ENCODE measurements around the gene SMDT1.
A peak's percentile ranks its signal among the peaks of the same experiment; 100 is the strongest.

SMDT1 gene

GRCh38 chr22:42079319-42080251, at the start of gene SMDT1 (continued):
- TF ChIP-seq ZNF692 (tag by site-specific recombination; IDR thresholded peaks at IDR 0.05), result peak; percentile 90
- no peak for TF ChIP-seq SALL2 (tag by site-specific recombination; IDR thresholded peaks at IDR 0.05; ENCODE audit: borderline replicate concordance)
- TF ChIP-seq ZNF658 (tag by site-specific recombination; IDR thresholded peaks at IDR 0.05), result no peak

DNA sequence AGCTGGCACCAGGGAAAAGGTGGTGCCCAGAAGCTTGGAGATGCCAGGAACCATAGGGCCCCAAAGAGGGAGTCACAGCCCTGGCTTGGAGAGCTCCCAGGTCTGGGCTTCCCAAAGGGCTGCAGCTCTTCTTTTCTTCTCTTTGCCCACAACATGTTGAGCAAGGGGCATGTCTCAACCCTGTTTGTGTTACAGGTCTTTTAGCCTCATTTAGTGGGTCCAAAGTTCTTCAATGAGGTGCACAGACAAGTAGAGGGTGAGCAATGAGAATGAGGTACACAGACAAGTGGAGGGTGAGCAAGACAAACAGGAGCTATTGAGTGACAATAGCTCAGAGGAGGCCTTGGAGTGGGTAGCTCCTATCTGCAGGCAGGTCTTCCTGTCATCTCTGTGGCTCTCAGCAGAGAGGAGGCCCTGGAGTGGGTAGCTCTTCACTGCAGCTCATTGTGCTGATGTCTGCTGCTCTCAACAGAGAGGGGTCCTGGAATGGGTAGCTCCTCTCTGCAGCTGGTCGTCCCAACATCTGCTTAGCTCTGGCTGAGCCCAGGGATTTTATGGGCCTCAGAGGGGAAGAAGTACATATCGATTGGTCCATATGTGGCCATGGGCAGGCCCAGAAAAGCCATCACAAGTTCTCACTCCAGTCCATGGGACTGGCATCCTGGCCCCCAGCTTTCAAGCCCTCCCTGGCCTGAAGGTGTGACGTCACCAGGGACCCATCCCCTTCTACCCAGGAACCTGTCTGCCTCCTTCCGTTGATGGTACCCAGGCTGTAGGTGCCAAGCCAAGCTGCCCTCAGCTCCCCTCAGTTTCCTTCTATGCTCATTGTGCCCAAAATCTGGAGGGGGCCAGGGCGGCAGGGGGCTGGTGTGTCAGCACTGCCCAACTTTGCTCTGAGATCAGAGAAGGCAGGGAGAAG, 46.0 kb upstream of the SMDT1 start:
- ChIA-PET POLR2A (no interaction called here), CTCF (interaction anchor here (1.1 kb wide), 1 partner anchor 17 kb away, joined by 3 read pairs; no protein-coding TSS in a partner anchor)
- no peak for TF ChIP-seq OSR2 (tag by site-specific recombination; IDR thresholded peaks at IDR 0.05)
- TF ChIP-seq GLI4 (tag by site-specific recombination; IDR thresholded peaks at IDR 0.05), result no peak
- TF ChIP-seq ZBTB21 (tag by site-specific recombination; IDR thresholded peaks at IDR 0.05), result no peak
- TF ChIP-seq ZBTB1 (tag by site-specific recombination; IDR thresholded peaks at IDR 0.05), result no peak
- peak; percentile 68; the same call in 1 of the 2 replicates for TF ChIP-seq TRIM28 (IDR thresholded peaks at IDR 0.05; ENCODE audit: borderline replicate concordance, low read length)
- TF ChIP-seq SETDB1 (IDR thresholded peaks at IDR 0.05; ENCODE audit: insufficient read length, low read length), result peak; percentile 71
- no peak for TF ChIP-seq ZEB2 (tag by site-specific recombination; IDR thresholded peaks at IDR 0.05)
- no peak for TF ChIP-seq SP3 (tag by site-specific recombination; IDR thresholded peaks at IDR 0.05)
- TF ChIP-seq, protein P1, sequence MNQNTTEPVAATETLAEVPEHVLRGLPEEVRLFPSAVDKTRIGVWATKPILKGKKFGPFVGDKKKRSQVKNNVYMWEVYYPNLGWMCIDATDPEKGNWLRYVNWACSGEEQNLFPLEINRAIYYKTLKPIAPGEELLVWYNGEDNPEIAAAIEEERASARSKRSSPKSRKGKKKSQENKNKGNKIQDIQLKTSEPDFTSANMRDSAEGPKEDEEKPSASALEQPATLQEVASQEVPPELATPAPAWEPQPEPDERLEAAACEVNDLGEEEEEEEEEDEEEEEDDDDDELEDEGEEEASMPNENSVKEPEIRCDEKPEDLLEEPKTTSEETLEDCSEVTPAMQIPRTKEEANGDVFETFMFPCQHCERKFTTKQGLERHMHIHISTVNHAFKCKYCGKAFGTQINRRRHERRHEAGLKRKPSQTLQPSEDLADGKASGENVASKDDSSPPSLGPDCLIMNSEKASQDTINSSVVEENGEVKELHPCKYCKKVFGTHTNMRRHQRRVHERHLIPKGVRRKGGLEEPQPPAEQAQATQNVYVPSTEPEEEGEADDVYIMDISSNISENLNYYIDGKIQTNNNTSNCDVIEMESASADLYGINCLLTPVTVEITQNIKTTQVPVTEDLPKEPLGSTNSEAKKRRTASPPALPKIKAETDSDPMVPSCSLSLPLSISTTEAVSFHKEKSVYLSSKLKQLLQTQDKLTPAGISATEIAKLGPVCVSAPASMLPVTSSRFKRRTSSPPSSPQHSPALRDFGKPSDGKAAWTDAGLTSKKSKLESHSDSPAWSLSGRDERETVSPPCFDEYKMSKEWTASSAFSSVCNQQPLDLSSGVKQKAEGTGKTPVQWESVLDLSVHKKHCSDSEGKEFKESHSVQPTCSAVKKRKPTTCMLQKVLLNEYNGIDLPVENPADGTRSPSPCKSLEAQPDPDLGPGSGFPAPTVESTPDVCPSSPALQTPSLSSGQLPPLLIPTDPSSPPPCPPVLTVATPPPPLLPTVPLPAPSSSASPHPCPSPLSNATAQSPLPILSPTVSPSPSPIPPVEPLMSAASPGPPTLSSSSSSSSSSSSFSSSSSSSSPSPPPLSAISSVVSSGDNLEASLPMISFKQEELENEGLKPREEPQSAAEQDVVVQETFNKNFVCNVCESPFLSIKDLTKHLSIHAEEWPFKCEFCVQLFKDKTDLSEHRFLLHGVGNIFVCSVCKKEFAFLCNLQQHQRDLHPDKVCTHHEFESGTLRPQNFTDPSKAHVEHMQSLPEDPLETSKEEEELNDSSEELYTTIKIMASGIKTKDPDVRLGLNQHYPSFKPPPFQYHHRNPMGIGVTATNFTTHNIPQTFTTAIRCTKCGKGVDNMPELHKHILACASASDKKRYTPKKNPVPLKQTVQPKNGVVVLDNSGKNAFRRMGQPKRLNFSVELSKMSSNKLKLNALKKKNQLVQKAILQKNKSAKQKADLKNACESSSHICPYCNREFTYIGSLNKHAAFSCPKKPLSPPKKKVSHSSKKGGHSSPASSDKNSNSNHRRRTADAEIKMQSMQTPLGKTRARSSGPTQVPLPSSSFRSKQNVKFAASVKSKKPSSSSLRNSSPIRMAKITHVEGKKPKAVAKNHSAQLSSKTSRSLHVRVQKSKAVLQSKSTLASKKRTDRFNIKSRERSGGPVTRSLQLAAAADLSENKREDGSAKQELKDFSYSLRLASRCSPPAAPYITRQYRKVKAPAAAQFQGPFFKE (tag by site-specific recombination; IDR thresholded peaks at IDR 0.05; ENCODE audit: borderline replicate concordance), result no peak
- Histone ChIP-seq H3K4me1 (ENCODE audit: control insufficient read depth, insufficient read depth, low read length) (no peaks in the 10 kb centered on the region), H3K36me3 (ENCODE audit: control insufficient read depth in 2 of 2, insufficient read depth in 1 of 2, low read length in 2 of 2) (no peaks in the 10 kb centered on the region), H3K4me3 (ENCODE audit: low read depth, low read length) (no peak overlapping the region), H3K9me3 (ENCODE audit: control insufficient read depth, insufficient read depth, low read depth, low read length) (no peaks in the 10 kb centered on the region), H3K27ac (ENCODE audit: extremely low read depth, low read depth, low read length) (no peak overlapping the region)

DNA sequence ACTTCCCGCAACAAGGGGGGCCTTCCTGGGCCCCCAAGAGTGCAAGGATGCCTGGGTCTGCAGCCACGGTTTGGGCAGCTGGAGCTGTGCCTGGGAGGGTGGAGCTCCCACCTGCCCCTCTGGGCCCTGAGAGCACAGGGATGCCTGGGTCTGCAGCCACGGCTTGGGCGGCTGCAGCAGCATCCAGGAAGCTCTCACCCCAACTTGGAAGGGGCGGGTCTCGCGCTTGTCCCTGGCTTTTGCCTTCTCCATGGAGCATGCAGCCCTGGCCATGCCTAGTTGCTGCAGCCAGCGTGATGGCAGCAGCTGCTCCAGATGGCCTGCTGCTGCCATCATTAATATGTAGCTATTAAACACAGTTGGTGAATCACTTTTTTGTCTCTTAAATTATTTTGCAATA, 44.2 kb upstream of the SMDT1 start:
- ChIA-PET POLR2A (no interaction called here), CTCF (interaction anchor here (0.7 kb wide), 1 partner anchor 160 kb away, joined by 3 read pairs; no protein-coding TSS in a partner anchor)
- Histone ChIP-seq H3K36me3 (ENCODE audit: control insufficient read depth in 2 of 2, insufficient read depth in 1 of 2, low read length in 2 of 2) (no peaks in the 10 kb centered on the region), H3K27ac (ENCODE audit: extremely low read depth, low read depth, low read length) (no peak overlapping the region), H3K4me3 (ENCODE audit: low read depth, low read length) (no peak overlapping the region), H3K4me1 (ENCODE audit: control insufficient read depth, insufficient read depth, low read length) (no peaks in the 10 kb centered on the region), H3K9me3 (ENCODE audit: control insufficient read depth, insufficient read depth, low read depth, low read length) (no peaks in the 10 kb centered on the region)
- no peak for TF ChIP-seq ZFHX2 (tag by site-specific recombination; conservative IDR thresholded peaks at IDR 0.05)
